CD4-positive, alpha-beta T cell treated with Interferon alpha-2 for 1 hour (primary cell): ENCODE results near the gene OR2T10.
A peak's percentile ranks its signal among the peaks of the same experiment; 100 is the strongest.
"Not testable (repeated sequence)": the region's sequence is repeated elsewhere in the genome, so short reads cannot be mapped to it uniquely, and the experiment has no call there.

ENCODE experiments used
- DNase-seq, 2 donors: peaks; one replicate each; pipeline ENCODE4 v3.0.0-alpha.2; 2020 to 2022

The OR2T10 gene

DNA sequence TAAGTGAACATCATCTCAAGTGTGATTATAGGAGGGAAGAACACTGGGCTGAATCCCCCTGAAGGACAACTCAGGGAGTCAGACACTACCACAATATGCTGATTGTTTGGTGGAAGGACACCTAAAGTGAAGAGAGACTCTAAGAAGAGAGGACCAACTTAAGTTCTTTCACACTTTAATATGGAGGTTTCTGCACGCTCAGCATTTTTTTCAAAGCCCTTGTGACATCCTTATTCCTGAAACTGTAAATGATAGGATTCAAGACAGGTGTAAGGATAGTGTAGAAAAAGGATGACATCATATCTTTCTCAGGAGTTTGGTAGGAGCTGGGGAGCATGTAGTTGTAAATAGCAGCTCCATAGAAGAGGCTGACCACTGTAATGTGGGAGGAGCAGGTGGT is 4.8 kb downstream of the OR2T10 start:
- DNase-seq: no peak

DNA sequence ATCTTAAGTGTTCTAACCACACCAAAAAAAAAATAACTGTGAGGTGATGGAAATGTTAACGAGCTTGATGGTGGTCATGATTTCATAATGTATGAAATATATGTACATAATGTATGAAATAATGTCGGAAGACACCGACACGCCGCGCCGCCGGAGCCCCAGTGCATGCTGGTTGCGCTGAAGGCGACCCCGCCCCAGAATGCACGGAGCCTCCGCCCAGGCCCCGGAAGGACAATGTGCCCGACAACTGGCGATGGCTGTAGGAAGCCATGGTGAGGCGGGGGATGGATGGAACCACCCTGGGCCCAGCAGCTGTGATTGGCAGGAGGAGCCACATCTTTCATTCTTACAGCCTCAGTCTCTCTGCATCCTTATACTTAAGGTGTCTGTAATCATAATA is 7.4 kb downstream of the OR2T10 start:
- DNase-seq: no peak

DNA sequence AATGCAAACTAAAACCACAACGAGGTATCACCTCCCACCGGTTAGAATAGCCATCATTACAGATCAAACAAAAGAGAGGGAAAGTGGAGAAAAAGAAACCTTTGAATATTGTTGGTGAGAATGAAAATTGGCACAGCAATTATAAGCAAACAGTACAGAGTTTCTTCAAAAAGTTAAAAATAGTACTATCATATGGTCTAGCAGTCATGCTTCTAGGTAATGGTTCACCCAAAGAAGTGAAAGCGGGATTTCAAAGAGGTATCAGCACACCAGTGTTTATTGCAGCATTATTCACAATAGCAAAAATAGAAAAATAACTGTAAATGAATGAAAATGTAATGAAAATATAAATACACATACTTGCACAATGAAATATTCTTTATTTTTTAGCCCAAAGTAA is 8.2 kb downstream of the OR2T10 start:
- no peak for DNase-seq

DNA sequence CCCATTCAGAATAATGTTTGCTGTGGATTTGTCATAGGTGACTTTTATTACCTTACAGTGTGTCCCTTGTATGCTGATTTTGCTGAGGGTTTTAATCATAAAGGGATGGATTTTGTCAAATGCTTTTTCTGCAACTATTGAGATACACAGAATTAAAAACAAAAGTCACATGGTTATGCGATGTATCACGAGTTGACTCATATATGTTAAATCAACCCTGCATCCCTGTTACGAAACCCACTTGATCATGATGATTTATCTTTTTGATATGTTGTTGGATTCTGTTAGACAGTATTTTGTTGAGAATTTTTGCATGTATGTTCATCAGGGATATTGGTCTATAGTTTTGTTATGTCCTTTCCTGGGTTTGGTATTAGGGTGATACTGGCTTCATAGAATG is 12.2 kb downstream of the OR2T10 start:
- no peak for DNase-seq

DNA sequence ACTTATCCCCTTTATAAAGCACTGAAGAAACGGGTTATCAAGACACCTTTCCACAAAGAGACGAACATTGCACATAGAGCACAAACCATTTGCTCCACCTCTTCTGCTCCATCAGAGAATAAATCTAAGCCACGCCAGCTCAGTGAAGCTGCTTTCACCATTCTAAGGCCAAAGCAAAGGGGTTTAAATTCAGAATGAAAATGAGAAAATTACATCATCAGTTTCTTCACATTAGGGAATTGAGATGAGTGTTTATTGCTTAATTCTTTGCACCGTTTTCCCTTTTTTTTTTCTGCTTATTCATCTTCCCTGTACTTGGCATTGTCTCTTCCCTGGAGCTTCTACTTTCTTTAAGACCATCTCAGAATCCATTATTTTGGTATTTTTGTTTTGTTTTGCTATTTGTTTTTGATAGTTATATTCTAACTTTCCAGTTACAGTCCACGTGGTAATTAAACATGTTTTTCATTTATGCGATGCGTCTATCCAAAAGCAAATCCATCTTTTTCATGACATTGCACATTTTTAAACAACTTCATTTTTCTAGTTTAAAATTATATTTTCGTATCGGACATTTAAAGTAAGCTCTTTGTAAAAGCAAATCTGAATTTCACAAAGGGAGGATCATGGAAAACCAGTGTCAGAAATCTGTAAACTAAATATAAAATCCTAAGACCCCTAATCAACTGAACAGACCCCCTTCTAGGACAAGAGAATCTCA is 21.1 kb downstream of the OR2T10 start:
- no peak for DNase-seq

DNA sequence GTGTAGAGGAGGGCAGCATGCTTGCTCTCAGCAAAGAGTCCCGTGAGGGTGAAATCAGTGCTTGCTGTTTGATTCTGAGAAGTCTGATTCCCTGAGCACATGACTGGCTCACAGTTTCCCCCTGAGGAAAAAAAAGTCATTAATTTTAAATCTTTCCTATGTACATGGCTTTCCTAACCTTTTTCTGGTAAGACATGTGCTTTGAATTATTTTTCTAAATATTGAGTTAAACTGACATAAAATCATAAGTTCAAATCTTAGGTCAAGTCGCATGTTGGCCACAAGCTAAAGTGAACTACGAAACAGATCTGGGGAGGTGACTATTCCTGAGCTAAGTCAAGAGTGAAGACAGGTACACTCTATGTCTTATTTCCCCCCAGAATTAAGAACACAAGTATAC is 22.8 kb downstream of the OR2T10 start, which contains the start of gene OR2T34:
OR2T34 (minus strand) TSS at position 101 of the 400 bp plus-strand sequence; CDS start at position 101, 0 bp downstream.
- DNase-seq: not testable (repeated sequence)

DNA sequence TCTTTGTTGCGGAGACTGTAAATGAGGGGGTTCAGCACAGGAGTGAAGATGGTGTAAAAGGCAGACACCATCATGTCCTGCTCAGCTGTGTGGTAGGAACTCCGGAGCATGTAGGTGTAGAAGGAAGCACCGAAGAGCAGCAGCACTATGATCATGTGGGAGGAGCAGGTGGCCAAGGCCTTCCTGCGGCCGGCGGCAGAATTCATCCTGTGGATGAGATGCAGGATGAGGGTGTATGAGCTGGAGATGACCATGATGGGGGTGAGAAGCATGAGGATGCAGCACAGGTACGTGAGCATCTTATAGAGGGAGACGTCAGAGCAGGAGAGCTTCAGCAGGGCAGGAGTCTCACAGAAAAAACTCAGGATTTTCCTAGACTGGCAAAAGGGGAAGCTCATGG is 23.6 kb downstream of the OR2T10 start:
- not testable (repeated sequence) for DNase-seq

DNA sequence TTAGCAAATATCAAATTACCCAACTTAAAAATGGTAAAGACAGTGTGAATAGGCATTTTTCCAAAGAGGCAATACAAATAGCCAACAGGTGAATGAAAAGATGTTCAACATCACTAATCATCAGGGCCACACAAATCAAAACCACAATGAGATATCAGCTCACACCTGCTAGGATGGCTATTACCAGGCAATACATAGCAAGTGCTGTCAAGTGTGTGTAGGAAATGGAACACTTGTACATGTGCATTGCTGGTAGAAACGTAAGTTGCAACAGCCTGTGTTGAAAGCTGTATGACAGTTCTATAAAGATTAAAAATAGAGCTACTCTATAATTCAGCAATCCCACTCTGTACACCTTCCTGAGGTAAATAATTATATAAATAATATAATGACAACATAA is 25.5 kb downstream of the OR2T10 start:
- DNase-seq: not testable (repeated sequence)

DNA sequence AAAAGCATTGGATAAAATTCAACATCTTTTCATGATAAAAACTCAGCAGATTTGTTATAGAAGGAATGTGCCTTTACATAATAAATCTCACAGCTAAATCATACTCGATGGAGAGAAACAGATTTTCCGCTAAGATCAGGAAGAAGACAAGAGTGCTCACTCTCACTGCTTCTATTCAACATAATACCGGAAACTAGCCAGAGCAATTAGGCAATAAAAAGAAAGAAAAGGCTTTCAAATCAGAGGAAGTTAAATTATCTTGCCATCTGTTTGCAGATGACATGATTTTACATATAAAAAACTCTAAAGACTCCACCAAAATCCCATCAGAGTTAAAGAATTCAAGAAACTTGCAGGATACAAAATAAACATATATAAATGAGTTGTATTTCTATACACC is 26.7 kb downstream of the OR2T10 start:
- DNase-seq: not testable (repeated sequence)

DNA sequence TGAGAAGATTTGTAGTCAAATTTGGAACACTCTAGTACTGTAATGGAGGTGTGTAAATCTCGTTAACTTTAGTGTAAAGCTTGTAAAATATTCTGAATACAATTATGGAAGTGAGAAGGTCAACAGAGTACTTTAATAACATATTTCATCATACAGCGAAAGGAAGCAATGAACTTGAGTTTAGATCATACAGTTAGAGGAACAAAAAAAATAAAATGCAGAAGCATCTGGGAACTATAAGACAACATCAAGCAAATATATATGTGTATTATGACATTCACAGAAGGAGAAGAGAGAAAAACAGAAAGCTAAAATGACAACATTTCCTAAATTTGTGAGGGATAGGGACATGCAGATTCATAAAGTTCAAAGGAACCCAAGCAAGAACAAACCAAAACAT is 28.5 kb downstream of the OR2T10 start:
- not testable (repeated sequence) for DNase-seq

DNA sequence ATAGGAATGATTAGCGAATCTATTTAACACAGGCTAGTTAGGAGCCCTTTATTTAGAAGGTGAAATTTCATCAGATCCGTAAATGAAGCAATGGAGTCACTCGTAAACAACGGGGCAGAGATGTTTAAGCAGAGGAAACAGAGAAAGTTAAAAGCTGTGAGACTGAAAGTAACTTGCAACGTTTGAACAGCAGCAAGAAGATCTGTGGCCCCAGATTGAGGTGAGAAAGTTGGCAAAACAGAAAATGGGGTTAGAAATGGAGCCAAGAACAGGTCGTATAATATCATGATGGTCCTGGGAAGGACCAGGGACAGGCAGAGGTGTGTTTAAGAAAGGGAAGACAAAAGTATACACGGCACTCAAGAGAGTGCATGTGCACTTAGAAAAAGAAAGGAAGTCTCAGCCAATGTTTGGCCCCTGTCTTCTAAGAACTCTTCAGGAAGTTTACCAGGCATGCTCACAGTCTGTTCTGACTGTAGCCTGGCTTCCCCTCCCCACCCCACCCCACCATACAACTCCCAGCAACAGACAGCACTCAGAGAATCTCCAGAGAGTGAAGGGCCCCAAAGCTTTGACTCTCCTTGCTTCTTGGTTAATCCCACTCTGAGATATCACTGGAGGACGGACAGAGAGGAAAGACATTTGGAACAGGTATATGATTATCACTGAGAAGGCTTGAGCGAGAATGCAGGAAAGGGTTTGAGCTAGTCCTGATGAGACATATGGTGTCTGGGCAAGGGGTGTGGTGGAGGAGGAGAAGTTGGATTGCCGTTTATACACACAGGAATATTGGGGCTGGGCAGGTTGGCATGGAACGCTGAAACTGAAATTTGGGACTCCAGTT is 31.7 kb downstream of the OR2T10 start:
- peak in 1 of 2 donors; percentile 31 for DNase-seq

DNA sequence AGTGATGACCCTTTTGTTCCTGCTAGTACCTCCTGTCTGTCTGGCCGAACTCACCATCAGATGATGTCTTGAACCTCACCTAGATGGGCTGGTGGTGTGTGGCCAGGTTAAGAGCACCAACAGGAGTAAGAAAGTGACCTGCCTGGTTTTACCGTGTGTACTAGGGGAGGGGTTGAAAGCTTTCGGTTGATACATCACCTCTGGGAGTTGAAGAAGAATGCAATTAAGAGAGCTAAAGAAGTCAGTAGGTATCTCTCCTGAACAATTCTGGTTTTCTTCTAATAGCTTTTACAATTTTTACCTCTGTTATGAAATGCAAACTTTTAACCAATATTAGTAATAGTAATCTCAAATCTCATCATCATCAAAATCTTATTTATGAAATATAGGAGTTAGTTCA is 34.8 kb downstream of the OR2T10 start, which contains the start of gene OR2T29:
OR2T29 (minus strand) TSS at position 101 of the 400 bp plus-strand sequence. CDS start 3,281 bp downstream, outside the sequence.
- not testable (repeated sequence) for DNase-seq

DNA sequence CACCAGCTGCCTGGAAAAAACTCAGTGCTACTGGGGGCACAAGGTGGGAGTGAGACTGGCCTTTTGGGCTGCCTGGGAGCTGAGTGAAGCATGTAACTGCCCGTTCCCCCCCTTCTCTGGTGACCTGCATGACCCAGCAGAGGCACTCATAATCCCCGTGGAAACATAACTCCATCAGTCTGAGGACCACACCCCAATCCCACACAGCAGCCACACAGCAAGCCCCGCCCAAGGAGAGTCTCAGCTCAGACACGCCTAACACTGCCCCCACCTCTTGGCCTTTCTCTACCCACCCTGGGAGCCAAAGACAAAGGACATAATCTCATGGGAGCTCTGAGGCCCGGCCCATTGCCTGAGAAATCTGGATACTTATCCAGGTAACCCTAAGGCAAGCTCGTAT is 46.5 kb downstream of the OR2T10 start:
- not testable (repeated sequence) for DNase-seq

DNA sequence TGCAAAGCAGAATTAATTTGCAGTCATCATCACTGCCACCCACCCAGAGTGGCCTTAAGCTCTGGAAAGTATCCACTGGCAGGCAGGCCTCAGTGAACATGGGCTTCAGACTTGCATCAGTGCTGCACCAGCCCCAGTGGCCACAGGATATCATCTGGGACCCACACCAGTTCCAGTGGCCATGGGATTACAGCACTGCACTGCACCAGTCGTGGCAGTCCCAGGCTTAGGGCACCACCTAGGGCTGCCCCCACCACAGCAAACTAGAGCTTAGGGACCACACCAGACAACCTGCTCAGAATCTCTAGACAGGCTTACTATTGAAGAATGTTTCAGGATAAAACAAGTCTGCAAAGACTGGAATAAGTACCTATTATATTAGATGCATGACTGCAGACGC is 50.1 kb downstream of the OR2T10 start:
- DNase-seq: not testable (repeated sequence)
